Progenitor cell of endocrine pancreas (in vitro differentiated cells): ENCODE measurements around the gene JAK3. TPM values are rescaled to one million over a fixed set of nuclear protein-coding genes. Genes with fewer than 3 reads are reported as not detected.
"Not testable (repeated sequence)": the region's sequence is repeated elsewhere in the genome, so short reads cannot be mapped to it uniquely, and the experiment has no call there.

ENCODE experiments used
- DNase-seq: peaks from one replicate; pipeline ENCODE4 v3.0.0; 2021; ENCODE audit warnings: low spot score; ENCODE audit not compliant: unreplicated experiment
- H3K27ac Mint-ChIP-seq: 2 replicates; pipeline ENCODE4 v1.8.0; 2021; ENCODE audit warnings: mild to moderate bottlenecking, moderate library complexity, mixed read lengths
- H3K27me3 Mint-ChIP-seq: 2 replicates; pipeline ENCODE4 v1.8.0; 2021; ENCODE audit warnings: mixed read lengths
- H3K36me3 Mint-ChIP-seq: 2 replicates; pipeline ENCODE4 v1.8.0; 2022; ENCODE audit warnings: mixed read lengths; ENCODE audit not compliant: insufficient read depth
- H3K4me1 Mint-ChIP-seq: 2 replicates; pipeline ENCODE4 v1.8.0; 2021; ENCODE audit warnings: low read depth, mixed read lengths
- H3K4me3 Mint-ChIP-seq: 2 replicates; pipeline ENCODE4 v1.8.0; 2021; ENCODE audit warnings: low read depth, mild to moderate bottlenecking, moderate library complexity, mixed read lengths
- H3K9me3 Mint-ChIP-seq: 2 replicates; pipeline ENCODE4 v1.8.0; 2021; ENCODE audit warnings: low read depth, mixed read lengths
- CTCF ChIP-seq: fragments of 200-600 bp; sonication (generic); IDR thresholded peaks from one replicate; pipeline ENCODE4 v1.5.0; 2021; ENCODE audit warnings: antibody characterized with exemption, mild to moderate bottlenecking; ENCODE audit not compliant: unreplicated experiment
- total RNA-seq: library from RNA; stranded (reverse); gene quantifications from 2 replicates; pipeline ENCODE4 v1.2.1, GENCODE V29; 2021

JAK3 gene
- total RNA-seq, 1 donor from 2014 or later = 0.74 TPM

DNA sequence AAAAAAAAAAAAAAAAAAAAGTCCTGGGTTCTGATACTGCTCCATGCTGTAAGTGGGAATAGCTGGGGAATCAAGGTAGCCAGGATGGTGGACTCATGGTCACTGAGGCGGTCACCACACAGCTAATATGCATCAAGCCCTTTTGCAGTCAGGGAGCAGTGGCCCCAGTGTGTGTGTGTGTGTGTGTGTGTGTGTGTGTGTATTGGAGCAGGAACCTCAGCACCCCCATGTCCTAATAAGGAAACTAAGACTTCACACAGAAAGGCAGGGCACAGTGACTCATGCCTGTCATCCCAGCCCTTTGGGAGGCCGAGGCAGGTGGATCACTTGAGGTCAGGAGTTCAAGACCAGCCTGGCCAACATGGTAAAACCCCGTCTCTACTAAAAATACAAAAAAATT lies 40.8 kb downstream of the JAK3 start:
- no peak overlapping the region for H3K4me3 Mint-ChIP-seq

DNA sequence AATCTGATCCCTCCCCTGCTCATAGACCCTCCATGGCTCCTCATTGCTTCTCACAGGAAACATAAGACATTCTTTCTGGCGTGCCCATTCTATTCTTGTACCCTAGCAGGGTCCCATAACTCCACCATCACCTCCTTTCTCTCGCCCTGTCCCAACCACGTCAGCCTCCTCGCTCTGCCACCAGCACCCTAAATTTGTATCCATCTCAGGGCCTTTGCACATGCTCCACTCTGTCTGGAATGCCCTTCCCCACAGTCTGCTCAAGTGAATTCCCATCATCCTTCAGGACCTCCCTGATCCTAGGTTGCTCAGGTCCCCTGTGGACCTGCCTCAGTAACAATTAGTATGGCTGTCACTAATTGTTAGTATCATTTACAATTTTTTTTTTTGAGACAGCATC lies 42.4 kb downstream of the JAK3 start:
- Mint-ChIP-seq H3K36me3 (no peaks in the 10 kb centered on the region), H3K9me3 (no peaks in the 10 kb centered on the region), H3K27me3 (peaks cover 14% of the 10 kb centered on the region), H3K4me1 (no peaks in the 10 kb centered on the region), H3K4me3 (no peak overlapping the region), H3K27ac (no peak overlapping the region)
- TF ChIP-seq CTCF = no peak
- no peak for DNase-seq

More for the DNA sequence above, 40.8 kb downstream of the JAK3 start:
- no peak for DNase-seq
- no peaks in the 10 kb centered on the region for H3K9me3 Mint-ChIP-seq
- no peak overlapping the region for H3K27ac Mint-ChIP-seq
- no peak for TF ChIP-seq CTCF
- H3K27me3 Mint-ChIP-seq = peaks cover 17% of the 10 kb centered on the region
- no peaks in the 10 kb centered on the region for H3K36me3 Mint-ChIP-seq
- no peaks in the 10 kb centered on the region for H3K4me1 Mint-ChIP-seq

DNA sequence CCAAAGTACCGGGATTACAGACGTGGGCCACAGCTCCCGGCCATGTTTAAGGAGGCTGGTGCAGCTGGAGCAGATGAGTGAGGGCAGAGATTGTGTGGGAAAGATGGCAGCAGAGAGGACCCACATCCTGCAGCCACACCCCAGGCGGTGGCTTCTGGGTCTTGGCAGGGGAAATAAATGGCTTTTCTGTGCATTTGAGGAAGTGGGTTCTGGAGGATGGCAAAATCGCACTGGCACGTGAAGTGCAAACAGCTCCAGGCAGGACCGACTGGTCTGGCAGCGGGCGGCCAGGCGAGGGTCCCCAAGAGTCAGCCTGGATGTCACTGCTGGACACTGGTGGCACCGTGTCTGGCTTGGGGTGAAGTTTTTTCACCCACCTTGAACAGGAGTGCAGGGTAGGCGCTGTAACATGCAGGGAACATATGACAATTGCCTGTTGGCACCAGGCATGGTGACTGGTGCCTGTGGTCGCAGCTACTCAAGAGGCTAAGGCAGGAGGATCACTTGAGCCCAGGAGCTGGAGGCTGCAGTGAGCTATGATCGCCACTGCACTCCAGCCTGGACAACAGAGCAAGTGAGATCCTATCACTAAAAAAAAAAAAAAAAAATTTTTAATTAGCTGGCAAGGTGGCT lies 44.4 kb downstream of the JAK3 start:
- H3K9me3 Mint-ChIP-seq = no peaks in the 10 kb centered on the region
- no peak overlapping the region for H3K4me3 Mint-ChIP-seq
- DNase-seq = no peak
- no peaks in the 10 kb centered on the region for H3K36me3 Mint-ChIP-seq
- H3K27ac Mint-ChIP-seq = no peak overlapping the region
- no peak for TF ChIP-seq CTCF
- H3K4me1 Mint-ChIP-seq = no peaks in the 10 kb centered on the region
- H3K27me3 Mint-ChIP-seq = peaks cover 13% of the 10 kb centered on the region

- no peak for TF ChIP-seq CTCF
- H3K9me3 Mint-ChIP-seq = no peaks in the 10 kb centered on the region
- no peak overlapping the region for H3K27ac Mint-ChIP-seq
- no peaks in the 10 kb centered on the region for H3K36me3 Mint-ChIP-seq
- DNase-seq = no peak
- H3K27me3 Mint-ChIP-seq = peaks cover 17% of the 10 kb centered on the region
- H3K4me1 Mint-ChIP-seq = no peaks in the 10 kb centered on the region
- no peak overlapping the region for H3K4me3 Mint-ChIP-seq
These were observed 45.5 kb downstream of the JAK3 start for GRCh38 chr19:17802137-17802858.

- H3K4me3 Mint-ChIP-seq, H3K9me3 Mint-ChIP-seq, H3K27ac Mint-ChIP-seq: not testable (repeated sequence)
These were observed 49.2 kb downstream of the JAK3 start for GRCh38 chr19:17798599-17798998.

More at GRCh38 chr19:17798599-17798998, 49.2 kb downstream of the JAK3 start:
- H3K27me3 Mint-ChIP-seq = peaks cover 40% of the 10 kb centered on the region
- H3K4me1 Mint-ChIP-seq, H3K36me3 Mint-ChIP-seq, DNase-seq: not testable (repeated sequence)
